HG03378 (cell line): ENCODE measurements around the gene ZFYVE28.
A peak's percentile ranks its signal among the peaks of the same experiment; 100 is the strongest.

ENCODE experiments used
- ATAC-seq: cut with Tn5 transposase; IDR thresholded peaks from one replicate; pipeline ENCODE4 v1.9.1; 2021; ENCODE audit warnings: mild to moderate bottlenecking, moderate library complexity; ENCODE audit not compliant: unreplicated experiment

ZFYVE28 gene

DNA sequence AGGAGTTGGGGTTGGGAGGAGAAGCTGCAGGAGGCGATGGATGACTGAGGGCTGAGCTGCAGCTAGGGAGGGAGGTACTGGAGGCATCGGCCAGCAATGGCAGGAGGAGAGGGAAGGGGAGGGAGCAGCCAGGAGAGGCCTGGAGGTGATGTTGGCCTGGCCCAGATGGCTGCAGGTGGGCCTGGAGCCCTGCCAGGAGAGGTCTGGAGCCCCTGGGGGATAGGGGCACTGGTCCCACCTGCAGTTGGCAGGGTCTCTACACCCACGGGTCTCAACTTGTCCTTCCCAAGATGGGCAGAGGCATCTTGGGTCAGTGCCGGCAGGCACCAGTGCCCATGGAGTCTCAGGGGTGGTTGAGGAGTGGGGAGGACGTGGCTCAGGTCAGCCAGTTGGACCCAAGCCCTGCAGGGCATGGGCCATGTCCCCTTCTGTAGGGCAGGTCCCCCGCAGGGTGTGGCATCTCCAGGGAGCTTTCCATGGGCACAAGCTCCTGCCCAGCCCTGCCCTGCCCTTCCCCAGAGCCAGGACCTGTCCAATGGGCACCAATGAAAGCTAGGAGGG, 153.9 kb downstream of the ZFYVE28 start:
- ATAC-seq: no peak

DNA sequence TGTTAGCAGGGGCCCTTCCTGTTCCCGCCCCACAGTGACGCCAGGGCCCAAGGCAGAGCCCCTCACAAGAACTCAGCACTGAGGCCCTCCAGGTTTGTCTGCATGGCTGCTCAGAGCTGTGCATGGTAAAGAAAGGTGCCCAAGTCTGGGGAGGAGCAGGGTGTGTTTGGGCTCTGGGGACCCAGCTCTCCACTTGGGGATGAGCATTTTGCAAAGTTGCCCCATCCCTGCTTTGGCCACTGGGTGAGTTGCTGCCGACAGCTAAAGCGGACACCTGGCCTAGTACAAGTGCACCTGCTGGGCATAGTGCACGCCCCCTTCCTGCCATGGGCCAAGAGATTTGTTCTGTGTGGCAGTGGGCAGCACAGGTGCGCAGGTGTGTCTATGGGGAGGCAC, 154.5 kb downstream of the ZFYVE28 start:
- ATAC-seq: no peak

DNA sequence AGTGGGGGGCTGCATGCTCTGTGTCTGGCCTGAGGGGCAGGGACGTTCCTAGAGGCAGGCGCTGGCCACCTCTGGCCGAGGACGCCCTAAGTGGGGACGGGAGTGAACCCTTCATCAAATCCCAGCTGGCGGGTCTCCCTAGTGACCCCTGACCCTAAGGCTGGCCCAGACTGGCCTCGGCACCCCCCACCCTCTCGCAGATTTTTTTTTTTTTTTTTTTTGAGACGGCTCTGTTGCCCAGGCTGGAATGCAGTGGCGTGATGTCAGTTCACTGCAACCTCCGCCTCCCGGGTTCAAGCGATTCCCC, 155.5 kb downstream of the ZFYVE28 start:
- ATAC-seq: no peak

DNA sequence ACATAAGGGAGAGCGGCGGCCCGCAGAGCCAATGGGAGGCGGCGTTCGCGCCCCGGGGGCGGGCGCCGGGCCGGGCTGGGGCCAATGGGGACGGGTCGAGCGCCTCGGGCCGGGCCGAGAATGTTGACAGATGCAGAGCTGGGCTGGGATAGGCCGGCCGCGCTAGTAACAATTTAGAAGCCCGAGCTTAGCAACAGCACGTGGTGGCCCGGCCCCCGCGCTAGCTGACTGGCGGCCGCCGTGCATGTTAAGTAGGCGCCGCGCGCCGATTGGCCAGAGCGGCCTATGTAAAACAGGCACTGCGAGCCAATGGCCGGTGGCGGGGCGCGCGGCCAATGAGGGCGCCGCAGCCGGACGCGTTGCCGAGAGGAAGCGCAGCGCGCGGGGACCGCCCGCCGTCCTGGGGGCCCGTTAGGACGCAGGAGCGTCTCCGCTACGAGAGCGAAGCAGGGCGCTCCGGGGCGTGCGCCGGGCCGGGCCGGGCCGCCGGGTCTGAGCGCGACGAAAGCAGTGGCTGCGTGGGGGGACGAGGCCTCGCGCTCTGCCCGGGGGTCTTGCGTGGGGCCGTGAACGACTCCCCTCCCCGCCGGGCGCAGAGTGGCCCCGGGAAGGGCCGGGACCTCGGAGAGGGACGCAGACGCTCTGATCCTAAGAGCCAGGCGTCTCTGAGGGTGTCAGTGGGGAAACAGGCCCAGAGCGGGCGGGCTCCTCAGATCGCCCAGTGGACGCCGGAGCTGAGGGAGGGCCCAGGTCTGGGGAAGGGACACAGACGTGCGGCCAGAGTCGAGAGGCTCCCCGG, 156.1 kb downstream of the ZFYVE28 start:
- peak; percentile 93 for ATAC-seq

DNA sequence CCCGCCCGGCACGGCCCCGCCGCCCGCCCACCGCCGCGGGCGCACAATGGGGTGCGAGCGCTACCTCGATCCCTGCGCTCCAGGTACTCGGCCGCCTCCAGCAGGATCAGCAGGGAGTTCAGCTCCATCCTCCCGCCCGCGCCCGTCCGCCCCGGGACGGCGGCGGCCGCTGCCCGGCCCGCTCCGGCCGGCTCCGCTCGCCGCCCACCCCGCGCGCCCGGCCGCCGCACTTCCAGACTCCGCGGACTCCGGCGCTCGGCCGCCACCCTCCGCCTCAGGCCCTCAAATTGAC, 156.6 kb downstream of the ZFYVE28 start, which contains the start of gene MXD4:
Gene MXD4 (minus strand): TSS at position 257 of the 292 bp plus-strand sequence. CDS start 129 bp downstream, at position 128.
- peak; percentile 1 for ATAC-seq

DNA sequence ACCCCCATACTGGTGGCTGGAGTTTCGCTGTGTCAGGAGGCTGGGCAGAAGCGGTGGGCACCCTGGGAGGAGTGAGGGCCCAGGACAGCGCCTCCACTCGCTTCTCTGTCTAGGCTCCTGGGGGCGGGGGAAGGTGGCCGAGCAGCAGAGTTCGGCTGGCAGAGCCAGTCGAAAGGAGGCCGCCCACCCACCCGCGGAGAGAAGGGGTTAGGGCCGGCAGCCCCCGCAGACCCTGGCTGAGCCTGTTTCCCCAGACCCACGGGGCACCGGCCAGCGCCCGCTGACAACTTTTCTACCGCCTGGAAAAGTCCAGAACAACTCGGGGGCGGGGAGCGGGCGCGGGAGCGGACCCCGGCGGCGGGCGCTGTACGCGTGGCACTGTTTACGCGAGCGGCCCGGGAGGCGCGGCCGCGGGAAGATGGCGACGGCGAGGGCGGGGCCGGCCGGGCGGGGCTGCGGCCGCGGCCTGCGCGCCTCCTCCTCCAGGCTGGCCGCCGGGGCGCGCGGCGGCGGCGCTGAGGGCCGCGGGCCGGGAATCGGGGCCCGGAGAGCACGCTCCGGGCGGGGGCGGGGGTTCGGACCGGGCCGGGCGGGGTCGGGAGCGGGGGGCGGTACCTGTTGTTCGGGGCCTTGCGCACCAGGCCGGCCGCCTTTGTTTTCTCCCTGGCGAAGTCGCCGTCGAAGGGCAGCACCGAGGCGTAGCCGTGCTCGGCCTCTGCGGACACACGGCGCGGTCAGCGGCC, 157.2 kb downstream of the ZFYVE28 start:
- ATAC-seq: no peak

DNA sequence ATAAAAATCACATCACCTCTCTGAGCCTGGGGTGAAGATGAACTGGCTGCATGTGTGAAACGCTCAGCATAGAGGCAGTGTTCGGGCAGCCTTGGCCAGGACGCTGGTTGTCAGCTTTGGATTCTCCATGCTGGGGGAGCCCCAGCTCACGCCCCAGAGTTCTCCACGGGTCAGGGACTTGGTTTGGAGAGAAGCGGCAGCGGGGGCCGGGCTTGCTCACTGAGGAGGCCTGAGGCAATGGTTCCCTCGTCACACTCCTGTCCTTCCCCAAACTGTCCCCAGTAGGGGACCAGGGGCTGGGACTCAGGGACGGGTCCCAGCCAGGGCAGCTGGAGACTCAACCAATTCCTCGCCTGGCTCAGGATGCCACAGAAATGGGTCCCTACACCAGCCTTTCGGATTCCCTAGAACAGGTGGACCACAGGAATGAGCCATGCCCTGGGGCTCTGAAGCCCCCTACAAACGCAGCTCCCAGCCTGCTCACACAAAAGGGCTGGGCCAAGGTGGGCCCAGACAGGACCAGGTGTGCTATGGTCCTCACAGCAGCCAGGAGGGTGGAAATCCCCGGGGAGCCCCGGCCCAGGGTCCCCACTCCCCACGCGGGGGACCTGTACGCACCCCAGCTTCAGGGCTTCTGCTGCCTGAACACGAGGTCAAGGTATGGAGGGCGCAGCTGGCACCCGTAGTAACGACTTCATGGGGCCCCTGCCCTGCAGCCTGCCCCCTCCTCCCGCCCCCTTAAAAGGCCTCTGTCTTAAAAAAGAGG, 157.9 kb downstream of the ZFYVE28 start:
- ATAC-seq: no peak

DNA sequence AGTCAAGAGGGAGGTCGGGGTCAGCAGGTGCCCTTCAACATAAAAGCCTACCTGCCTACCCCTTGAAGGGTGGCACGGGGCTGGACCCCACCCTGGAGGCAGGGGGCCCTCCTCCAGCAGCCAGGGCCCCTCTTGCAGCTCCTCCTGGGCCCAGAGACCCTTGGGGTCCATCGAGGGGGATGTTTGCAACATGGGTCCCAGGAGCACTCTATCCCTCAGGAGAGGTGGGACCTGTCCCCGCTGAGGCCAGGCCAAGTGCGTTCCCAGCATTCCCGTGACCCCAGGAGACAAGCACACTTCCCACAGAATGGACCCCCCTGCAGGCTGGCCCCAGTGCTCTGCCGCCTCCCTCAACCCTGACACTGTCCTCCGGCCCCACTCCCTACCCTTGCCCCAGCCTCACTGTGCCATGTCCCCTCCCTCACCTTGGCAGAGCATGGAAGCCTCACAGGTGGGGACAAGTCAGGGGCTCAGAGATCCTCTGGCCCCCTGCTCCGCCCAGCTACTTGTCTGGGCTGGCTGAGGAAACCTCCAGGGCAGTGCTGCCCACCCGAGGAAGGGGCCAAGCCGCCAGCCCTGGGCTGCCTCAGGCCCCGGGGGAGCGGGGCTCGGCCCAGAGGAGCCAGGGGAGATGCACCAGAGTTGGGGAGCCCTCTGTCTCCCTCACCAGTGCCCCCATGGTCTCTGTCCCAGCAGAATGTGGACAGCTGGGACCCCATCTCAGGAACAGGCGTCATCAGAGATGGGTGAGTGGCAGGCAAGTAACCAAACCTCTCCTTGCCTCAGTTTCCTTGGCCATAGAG, 158.7 kb downstream of the ZFYVE28 start:
- no peak for ATAC-seq

DNA sequence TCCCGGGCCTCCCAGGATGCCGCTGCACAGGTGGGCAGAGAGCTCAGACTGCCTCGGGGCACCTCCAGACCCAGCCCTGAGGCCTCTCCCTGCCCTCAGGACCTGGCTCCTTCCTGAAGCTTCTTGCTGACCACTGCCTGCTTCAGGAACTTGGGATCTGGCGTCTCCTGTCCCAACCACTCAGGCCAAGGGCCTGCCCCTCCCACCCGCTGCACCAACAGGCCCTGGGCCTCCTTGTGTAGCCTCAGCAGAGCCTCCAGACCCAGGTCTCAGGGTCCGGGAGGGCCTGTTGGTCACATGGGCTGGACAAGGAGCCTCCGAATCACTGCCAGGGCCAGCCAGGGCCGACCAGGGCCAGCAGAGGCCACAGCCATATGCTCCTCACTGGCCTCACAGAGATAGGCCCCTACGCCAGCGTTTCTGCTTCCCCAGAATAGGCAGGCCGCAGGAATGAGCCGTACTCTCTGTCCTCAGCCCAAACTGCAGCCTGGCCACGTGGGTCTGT, 159.4 kb downstream of the ZFYVE28 start:
- no peak for ATAC-seq

DNA sequence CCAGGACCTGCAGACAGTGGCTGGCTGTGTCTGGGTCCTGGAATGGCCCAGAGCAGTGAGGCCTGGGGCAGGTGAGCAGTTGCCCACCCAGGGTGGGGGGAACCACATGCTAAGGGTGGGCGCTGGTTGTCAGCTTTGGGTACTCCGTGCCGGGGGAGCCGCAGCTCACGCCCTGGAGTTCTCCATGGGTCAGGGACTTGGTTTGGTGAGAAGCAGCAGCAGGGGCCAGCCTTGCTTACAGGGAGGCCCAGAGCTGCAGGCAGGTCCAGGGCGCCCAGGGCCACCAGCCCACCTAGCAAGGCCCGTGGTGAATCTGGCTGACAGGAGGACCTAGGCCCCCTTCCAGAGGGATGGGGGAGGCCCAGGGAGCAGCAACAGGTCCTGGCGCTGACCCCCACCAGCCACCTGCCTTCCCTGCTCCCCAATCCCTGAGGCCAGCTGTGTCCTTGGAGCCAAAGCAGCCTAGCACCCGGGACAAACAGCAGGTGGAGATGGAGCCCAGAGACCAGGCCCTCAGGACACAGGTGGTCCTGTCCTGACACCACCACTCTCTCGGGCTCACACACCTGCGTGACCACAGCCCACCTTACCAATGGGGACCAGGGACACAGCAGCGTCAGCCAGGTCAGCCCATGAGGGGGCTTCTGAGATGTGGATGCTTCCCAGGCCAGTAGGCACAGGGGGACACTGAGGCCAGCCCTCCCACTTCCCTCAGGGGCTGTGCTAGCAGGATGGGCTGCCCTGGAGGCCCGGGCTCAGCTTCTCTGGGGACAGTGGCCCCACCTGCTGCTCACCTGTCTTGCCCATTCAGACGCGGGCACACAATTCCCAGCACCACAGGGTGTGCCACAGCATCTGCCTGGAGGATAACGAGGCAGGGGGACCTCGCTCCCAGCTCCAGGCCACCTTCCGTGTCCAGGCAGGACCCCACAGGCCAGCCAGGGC, 160.1 kb downstream of the ZFYVE28 start:
- no peak for ATAC-seq

DNA sequence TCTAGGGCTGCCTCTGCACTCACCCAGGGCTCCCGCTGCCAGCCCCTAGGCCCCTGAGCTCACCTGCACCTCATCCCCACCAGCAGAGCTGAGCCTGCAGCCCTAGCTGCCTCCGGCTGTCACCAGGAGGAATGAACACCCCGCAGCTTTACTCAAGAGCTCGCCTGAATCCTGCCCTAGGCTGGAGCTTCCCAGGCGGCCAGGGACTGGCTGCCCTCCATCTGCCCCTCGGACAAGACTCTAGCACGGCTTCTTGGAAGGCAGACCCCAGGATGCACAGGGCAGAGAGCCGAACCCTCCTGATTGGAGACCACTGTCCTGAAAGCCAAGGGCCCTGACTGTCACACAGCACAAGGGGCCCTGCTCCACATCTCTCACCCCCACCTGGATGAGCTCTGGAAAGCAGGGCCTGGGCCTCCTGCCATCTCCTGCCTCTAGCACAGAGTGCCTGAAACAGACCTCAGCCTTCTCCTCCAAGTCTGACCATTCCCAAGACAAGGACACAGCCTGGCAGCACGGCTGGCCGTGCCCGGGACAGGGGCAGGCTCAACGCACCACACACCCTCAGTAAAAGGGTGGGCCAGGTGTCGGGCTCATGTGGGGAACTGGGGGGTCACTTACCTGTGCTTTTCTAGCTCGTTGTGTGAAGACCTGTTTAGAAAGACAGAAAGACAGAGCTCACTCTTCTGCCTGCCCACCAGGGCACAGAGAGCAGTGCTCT, 160.9 kb downstream of the ZFYVE28 start:
- no peak for ATAC-seq

DNA sequence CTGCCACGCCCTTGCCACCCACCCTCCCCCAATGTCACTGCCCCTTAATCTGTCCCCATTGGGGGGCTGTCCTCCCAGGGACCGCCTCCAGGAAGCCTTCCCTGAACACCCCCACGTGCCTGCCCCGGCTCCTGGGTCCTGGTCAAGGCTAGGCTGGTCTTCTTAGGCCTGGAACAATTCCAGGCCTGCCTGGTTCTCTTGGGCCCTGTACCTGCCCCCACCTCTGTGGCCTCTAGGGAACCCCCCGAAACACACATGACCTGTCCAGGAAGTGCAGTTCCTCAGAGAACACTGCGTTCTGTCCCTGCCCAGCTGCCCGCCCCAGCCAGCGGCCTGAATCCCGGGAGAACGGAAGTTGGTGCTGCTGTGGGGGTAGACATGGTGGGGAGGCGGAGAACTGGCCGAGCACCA, 161.7 kb downstream of the ZFYVE28 start:
- no peak for ATAC-seq

DNA sequence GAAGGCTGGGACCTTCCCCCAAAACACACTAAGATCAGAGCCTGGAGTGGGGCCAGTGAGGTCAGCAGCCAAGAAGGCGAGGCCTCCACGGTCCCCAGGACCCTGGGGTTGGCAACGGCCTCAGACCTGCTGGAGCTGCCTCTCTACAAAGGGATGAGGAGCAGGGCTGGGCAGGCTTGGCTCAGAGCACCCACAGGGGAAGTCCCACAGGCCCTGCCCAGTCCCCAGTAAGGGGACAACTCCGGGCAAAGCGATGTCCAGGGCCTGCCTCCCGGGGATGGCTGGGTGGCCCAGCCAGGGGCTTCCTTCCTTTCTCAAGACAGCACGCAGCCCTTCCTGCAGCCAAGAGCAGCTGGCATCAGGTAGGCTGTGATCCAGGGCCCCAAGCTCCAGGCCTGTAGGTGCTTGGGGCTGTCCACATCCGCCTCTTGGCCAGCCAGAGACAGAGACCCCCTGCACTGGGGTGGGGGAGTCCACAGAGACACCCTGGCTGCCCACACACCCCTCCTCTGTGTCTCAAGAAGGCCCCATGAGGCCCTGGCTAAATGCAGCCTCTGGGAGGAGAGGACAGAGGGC, 162.2 kb downstream of the ZFYVE28 start:
- no peak for ATAC-seq

DNA sequence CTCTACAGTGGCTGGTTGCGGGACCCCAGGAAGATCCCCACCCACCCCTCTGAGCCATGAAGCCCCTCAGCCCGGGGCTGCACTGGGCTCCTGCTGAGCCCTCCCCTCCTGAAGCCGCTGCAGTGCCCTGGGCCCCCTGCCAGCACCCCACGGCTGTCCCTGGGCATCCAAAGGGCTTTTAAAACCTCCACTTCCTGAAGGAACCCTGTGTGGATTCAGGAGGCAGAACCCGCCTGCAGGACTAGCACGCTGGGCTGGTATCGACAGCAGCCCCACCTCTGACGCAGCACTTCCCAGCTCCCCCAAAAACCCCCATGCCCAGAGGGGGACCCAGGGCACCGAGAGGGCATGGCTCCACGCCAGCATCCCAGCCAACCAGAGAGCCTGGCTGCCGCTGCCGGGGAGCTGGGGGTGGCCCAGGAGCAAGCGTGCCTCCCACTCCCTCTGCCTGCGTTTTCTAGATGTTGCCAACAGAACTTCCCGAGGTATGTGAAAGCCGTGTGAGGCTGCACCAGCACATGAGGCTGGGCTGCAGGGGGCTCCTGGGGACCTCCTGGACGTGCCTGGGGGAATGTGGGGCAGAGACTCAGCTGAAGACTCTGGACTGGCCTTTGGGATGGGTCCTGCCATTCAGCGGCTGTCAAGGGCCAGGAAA, 162.8 kb downstream of the ZFYVE28 start:
- ATAC-seq: no peak

DNA sequence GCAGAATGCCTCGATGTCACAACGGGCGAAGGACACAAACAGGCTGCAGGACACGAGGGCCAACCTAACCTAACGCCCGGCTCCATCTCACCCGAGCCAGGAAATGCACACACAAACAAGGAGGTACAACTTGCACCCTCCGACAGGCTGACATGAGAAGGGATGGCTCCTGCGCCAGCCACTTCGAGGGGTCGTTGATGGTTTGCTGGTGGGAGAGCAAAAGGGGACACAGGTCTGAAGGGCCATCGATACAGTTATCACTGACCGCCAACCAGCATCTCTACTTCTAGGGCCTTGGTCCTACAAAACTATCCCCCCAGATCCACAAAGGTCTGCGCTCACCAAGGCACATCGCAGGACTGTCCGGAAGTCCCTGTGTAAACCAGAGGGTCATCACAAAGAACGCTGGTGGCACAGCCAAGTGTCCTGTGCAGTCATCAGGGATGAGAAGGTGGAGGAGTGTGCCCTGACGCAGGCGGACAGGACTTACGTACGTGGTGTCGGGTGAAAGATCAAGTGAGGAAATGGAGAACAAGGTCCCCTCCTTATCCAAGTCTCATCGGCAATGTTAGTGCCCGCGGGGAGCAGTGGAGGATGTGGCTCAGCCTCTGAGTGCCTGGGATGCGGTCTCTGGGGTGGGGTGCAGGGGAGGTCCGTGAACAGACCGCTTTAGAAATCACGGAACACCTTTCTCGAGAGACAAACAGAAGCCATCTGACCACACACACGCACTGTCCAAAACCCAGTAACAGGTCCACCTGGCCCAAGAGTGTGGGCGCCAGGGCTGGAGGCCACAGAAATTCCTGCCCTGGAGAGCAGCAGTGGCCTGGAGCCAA, 163.6 kb downstream of the ZFYVE28 start:
- no peak for ATAC-seq

DNA sequence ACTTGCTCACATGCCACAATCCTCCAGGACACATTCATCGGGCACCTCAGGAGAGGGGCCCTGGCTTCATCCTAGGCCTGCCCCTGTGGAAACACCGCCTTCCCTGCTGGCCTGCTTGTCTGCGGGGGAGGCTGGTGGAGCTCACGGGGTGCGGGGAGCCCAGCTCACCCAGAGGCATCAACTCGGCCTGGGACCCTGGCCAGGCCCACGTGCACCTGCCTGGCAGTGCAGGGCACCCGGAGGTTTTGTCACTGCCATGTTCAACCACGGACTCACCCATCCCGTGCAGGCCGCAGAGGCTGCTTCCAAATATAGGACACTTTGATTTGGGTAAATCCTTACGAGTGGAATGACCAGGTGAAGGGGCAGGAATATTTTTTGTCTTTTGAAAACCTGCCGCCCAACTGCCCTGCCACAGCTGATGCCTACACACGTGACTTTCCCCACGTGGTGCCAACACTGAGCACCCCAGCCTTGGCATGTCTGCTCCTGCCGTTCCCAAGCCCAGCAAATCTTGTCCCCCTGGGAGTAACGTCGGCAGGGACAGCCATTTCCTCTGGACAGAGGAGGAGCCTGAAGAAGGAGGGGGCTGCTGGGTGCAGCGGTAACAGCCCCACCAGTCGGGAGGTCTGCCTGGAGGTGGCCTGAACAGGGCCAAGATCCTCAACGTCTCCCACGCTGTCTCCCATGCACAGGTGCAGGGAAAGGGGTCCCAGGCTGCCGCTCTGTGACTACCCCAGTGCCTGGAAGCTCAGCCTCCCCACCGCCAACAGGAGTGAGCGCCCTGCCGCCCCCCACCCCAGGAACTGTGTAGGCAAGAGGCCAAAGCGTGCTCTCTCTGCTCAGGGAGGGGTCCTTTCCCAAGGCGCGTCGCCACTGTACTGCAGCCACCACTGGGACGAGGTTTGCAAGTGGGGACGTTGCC, 165.0 kb downstream of the ZFYVE28 start:
- ATAC-seq: no peak
